Suprapubic skin (tissue), 4 donors: ENCODE measurements around the gene PIK3CA. TPM values are rescaled to one million over a fixed set of nuclear protein-coding genes. Genes with fewer than 3 reads are reported as not detected.

Experiments
- DNase-seq, 2 donors: peaks; one replicate each; pipeline ENCODE4 v3.0.0-alpha.2; 2019; ENCODE audit warnings: low spot score in 2 of 2
- H3K27ac ChIP-seq: fragments of 200-600 bp; sonication (generic); one replicate; pipeline ENCODE4 v1.5.1; 2019
- H3K27me3 ChIP-seq: fragments of 200-600 bp; sonication (generic); one replicate; pipeline ENCODE4 v1.5.1; 2019
- H3K36me3 ChIP-seq: fragments of 200-600 bp; sonication (generic); one replicate; pipeline ENCODE4 v1.5.1; 2019
- H3K4me1 ChIP-seq: fragments of 200-600 bp; sonication (generic); one replicate; pipeline ENCODE4 v1.5.1; 2019
- H3K4me3 ChIP-seq: fragments of 200-600 bp; sonication (generic); one replicate; pipeline ENCODE4 v1.5.1; 2019; ENCODE audit warnings: mild to moderate bottlenecking
- H3K9me3 ChIP-seq: fragments of 200-600 bp; sonication (generic); one replicate; pipeline ENCODE4 v1.5.1; 2019
- CTCF ChIP-seq, 2 donors: fragments of 200-600 bp in 1 of 2; fragments of 450-650 bp in 1 of 2; sonication (generic) in 1 of 2; IDR thresholded peaks; one replicate each; pipeline ENCODE4 v1.5.1; 2016 to 2019; ENCODE audit warnings: antibody characterized with exemption in 2 of 2, mild to moderate bottlenecking in 1 of 2, moderate library complexity in 1 of 2
- EP300 ChIP-seq: sonication (generic); formaldehyde crosslinking; IDR thresholded peaks from one replicate; pipeline ENCODE4 v1.6.1; 2017; ENCODE audit warnings: antibody characterized with exemption
- POLR2A ChIP-seq, 2 donors: fragments of 450-650 bp; IDR thresholded peaks; one replicate each; pipeline ENCODE4 v1.6.1; 2017; ENCODE audit warnings: antibody characterized with exemption in 2 of 2, mild to moderate bottlenecking in 2 of 2, moderate library complexity in 2 of 2
- POLR2AphosphoS5 ChIP-seq, 3 donors: sonication (generic); formaldehyde crosslinking; IDR thresholded peaks; one replicate each; pipeline ENCODE4 v1.6.1; 2017; ENCODE audit warnings: antibody characterized with exemption in 3 of 3
- WGBS: methylation state at CpG from one replicate; pipeline ENCODE4 v1.1.5; 2018; 5-methylcytosine and 5-hydroxymethylcytosine counted together
- total RNA-seq, 4 donors: library from RNA; depleted of rRNA; stranded (reverse); fragments of >200 nt; gene quantifications; one replicate each; pipeline ENCODE4 v1.1.0, GENCODE V29; 2016

The PIK3CA gene
- total RNA-seq, 4 donors from 2014 or later, result 14.8 to 26.6 (median 18.6) TPM

- no peak for DNase-seq
- no peaks in the 10 kb centered on the region for H3K9me3 ChIP-seq
- TF ChIP-seq POLR2A (IDR thresholded peaks at IDR 0.05) (no peak), EP300 (no peak), POLR2AphosphoS5 (IDR thresholded peaks at IDR 0.05) (no peak), CTCF (IDR thresholded peaks at IDR 0.05) (no peak)
- H3K4me1 ChIP-seq, result no peaks in the 10 kb centered on the region
- H3K4me3 ChIP-seq, result no peak overlapping the region
- H3K27ac ChIP-seq, result no peak overlapping the region
- no peaks in the 10 kb centered on the region for H3K27me3 ChIP-seq
- WGBS, result 90% methylated on average over 1 of the region's 1 CpG
- H3K36me3 ChIP-seq, result peaks cover 58% of the 10 kb centered on the region
Measured at GRCh38 chr3:179224584-179224983, 76.4 kb downstream of the PIK3CA start.

- no peak for TF ChIP-seq POLR2A (IDR thresholded peaks at IDR 0.05)
- TF ChIP-seq EP300, result no peak
- 92% methylated on average over 3 of the region's 3 CpGs for WGBS
Measured at GRCh38 chr3:179227349-179227748, 79.2 kb downstream of the PIK3CA start.

GRCh38 chr3:179229177-179229576 is 81.0 kb downstream of the PIK3CA start:
- no peak for TF ChIP-seq POLR2AphosphoS5 (IDR thresholded peaks at IDR 0.05)
- TF ChIP-seq EP300, result no peak
- TF ChIP-seq POLR2A (IDR thresholded peaks at IDR 0.05), result no peak
- TF ChIP-seq CTCF (IDR thresholded peaks at IDR 0.05), result no peak
- Histone ChIP-seq H3K27me3 (no peaks in the 10 kb centered on the region), H3K4me3 (no peak overlapping the region), H3K36me3 (peaks cover 64% of the 10 kb centered on the region), H3K4me1 (no peaks in the 10 kb centered on the region), H3K9me3 (no peaks in the 10 kb centered on the region), H3K27ac (no peak overlapping the region)
- no peak for DNase-seq
- WGBS, result 70% methylated on average over 5 of the region's 5 CpGs

More at GRCh38 chr3:179227349-179227748, 79.2 kb downstream of the PIK3CA start:
- Histone ChIP-seq H3K4me3 (no peak overlapping the region), H3K36me3 (peaks cover 67% of the 10 kb centered on the region), H3K4me1 (no peaks in the 10 kb centered on the region), H3K27me3 (no peaks in the 10 kb centered on the region), H3K9me3 (no peaks in the 10 kb centered on the region), H3K27ac (no peak overlapping the region)
- no peak for DNase-seq

GRCh38 chr3:179233043-179233442 is 84.9 kb downstream of the PIK3CA start:
- WGBS, result 98% methylated on average over 3 of the region's 3 CpGs
- TF ChIP-seq CTCF (IDR thresholded peaks at IDR 0.05), result no peak
- no peak for TF ChIP-seq EP300
- no peak for TF ChIP-seq POLR2A (IDR thresholded peaks at IDR 0.05)
- no peak for TF ChIP-seq POLR2AphosphoS5 (IDR thresholded peaks at IDR 0.05)
- peaks cover 48% of the 10 kb centered on the region for H3K36me3 ChIP-seq

GRCh38 chr3:179234199-179234598 is 86.0 kb downstream of the PIK3CA start:
- WGBS, result 95% methylated on average over 4 of the region's 4 CpGs
- peaks cover 43% of the 10 kb centered on the region for H3K36me3 ChIP-seq
- no peaks in the 10 kb centered on the region for H3K27me3 ChIP-seq

More at GRCh38 chr3:179233043-179233442, 84.9 kb downstream of the PIK3CA start:
- no peak overlapping the region for H3K27ac ChIP-seq
- no peaks in the 10 kb centered on the region for H3K4me1 ChIP-seq
- no peak for DNase-seq
- no peaks in the 10 kb centered on the region for H3K9me3 ChIP-seq
- no peak overlapping the region for H3K4me3 ChIP-seq
- H3K27me3 ChIP-seq, result no peaks in the 10 kb centered on the region

More at GRCh38 chr3:179234199-179234598, 86.0 kb downstream of the PIK3CA start:
- DNase-seq, result no peak
- no peak overlapping the region for H3K27ac ChIP-seq
- H3K4me3 ChIP-seq, result no peak overlapping the region
- H3K9me3 ChIP-seq, result no peaks in the 10 kb centered on the region
- TF ChIP-seq POLR2A (IDR thresholded peaks at IDR 0.05) (no peak), EP300 (no peak), POLR2AphosphoS5 (IDR thresholded peaks at IDR 0.05) (no peak), CTCF (IDR thresholded peaks at IDR 0.05) (no peak)
- H3K4me1 ChIP-seq, result no peaks in the 10 kb centered on the region
